GM03348 (cell line): Measurements from ENCODE around the gene FAAP24.
"Not testable (repeated sequence)": the region's sequence is repeated elsewhere in the genome, so short reads cannot be mapped to it uniquely, and the experiment has no call there.

Experiments used
- DNase-seq: peaks from one replicate; pipeline ENCODE4 v3.0.0; 2012; ENCODE audit warnings: low spot score

FAAP24 gene

GRCh38 chr19:32998722-32999121 is 26.7 kb downstream of the FAAP24 start:
- no peak for DNase-seq

DNA sequence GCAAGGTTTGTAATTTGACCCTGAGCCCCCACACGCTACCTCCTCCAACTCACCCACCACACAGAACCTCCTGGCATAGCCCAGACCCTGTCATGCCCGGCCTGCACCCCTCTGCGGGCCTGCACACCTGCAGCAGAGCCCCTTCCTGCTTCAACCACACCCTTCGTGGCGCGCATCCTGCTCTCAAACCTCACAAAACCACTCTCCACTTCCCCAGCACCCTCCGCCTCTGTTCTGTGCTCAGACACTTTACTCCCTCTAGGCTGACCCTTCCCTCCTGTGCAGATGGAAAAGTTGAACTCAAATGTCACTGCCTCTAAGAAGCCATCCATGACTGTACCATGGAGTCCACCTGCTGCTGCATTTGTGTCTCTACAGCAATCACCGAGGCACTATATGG is 28.5 kb downstream of the FAAP24 start:
- DNase-seq = no peak

DNA sequence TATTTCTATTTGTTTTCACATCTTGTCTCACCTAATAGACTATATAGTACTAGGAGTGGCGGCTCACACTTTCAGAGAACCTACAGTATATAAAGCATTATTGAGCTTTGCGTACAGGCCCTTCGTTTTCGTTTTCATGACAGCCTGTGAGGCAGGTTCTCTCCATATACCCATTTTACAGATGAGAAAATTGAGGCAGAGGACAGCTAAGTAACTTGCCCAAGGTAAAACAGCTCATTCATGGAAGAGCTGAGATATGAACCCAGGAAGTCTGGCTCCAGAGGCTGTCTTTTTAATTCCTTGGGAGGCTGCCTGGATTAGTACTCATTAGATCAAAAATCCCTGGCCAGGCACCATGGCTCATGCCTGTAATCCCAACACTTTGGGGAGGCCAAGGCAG is 28.9 kb downstream of the FAAP24 start:
- DNase-seq = no peak

DNA sequence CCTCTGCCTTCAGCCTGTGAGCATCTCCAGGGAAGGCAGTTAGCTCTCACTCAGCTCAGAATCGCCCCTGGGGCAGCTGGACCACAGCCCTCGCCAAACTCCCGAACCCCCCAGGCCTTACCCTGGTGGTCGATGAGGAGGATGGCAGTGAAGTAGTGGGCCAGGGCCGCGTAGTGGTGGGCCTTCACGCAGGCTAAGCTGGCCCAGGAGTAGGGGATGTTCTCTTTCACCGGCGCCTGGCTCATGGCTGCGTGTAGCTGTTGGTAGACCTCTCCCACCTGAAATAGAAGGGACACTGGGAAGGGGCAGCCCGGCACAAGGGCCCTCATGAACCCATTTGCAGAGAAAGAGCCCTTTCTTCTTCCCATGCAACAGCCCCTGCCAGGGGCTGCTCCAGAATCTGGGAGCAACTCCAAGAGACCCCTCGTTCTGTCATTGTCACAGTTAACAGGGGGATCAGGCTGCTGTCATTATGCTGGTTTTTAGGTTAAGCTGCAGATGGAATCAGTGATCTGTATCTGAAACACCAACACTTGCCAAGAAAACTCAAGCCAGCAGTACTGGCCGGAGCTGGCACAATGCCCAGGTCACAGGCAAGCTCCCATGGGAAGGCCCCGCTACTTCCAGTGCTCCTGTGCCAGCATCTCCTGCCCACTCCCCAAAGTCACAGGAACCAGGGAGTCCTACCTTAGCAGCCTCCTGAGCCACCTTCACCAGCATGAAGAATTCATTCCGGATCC is 30.3 kb downstream of the FAAP24 start:
- DNase-seq = not testable (repeated sequence)

DNA sequence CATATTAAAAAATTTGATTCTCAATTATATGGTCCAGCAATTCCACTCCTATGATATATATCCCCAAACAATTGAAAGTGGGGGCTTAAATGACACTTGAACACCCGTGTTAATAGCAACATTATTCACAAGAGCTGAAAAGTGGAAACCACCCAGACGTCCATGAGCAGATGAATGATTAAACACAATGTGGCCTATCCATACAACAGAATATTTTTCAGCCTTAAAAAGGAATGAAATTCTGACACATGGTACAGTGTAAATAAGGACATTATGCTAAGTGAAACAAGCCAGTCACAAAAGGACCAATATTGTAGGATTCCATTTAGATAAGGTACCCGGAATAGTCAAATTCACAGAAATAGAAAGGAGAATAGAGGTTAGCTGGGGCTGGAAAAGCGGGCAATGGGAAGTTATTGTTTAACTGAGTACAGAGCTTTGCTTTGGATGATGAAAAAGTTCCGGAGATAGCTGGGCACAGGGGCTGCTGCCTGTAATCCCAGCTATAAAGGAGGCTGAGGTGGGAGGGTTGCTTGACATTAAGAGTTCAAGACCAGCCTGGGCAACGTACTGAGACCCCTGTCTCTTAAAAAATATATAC is 31.5 kb downstream of the FAAP24 start:
- not testable (repeated sequence) for DNase-seq

- DNase-seq = no peak
Measured at GRCh38 chr19:33005440-33005839, 33.4 kb downstream of the FAAP24 start.

- DNase-seq = no peak
Measured at GRCh38 chr19:33008738-33009137, 36.7 kb downstream of the FAAP24 start.

- not testable (repeated sequence) for DNase-seq
Measured at GRCh38 chr19:33010891-33011290, 38.8 kb downstream of the FAAP24 start.

DNA sequence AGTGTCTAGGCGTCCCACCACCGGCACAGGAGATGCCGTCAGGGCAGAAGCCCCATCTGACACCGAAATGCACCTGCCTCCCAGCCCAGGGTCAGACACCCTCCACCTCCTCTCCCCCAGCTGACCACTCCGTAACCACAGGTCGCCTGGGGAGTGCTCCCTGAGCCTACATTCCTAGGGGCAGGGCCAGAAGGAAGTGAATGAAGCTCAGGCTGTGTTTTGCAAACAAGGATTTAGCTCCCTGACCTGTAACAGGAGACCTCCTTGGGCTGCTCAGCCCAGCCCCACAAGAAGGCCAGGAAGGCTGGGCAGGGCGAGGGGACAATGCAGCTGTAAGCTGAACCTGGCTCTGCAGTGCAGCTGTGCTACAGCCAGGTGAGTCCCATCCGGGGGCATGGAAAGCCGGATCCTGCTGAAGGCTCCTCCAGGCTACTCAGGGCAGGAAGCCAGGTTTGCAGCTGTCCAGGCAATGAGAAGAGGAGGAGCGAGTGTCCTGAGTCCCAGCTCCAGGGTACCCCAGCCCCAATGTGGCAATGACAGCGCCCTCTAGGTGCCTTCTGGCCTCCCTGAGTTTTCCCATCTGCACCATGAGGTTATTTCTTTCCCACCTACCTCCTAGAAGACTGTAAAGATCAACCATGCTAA is 50.6 kb downstream of the FAAP24 start:
- no peak for DNase-seq

GRCh38 chr19:33024398-33024797 is 52.4 kb downstream of the FAAP24 start:
- DNase-seq = no peak

DNA sequence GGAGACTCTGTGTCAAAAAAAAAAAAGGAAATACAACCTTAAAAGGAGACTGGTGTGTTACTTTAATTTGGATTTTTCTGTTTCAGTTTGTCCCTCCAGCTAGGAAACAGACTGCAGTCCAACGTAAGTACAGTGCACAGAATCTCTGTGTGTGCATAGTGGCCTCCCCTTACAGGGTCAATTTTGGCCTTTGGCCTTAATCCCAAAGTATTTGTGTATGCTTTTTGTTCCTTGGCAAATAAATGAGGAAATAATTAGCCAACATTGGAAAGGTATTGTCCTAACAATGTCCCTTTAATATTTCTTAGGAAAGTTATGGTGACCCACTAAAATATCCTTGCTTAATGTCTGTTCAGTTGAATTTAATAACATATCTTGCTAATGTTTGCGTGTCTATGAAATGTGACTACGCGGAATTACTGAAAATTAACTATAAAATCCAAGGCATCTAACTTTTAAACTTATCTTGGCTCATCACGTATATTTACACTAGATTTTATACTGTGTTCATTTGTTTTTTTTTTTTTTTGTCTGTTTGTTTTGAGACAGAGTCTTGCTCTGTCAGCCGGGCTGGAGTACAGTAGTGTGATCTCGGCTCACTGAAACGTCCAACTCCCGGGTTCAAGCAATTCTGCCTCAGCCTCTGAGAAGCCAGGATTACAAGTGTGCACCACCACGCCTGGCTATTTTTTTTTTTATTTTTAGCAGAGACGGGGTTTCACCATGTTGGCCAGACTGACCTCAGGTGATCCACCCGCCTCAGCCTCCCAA is 53.6 kb downstream of the FAAP24 start:
- not testable (repeated sequence) for DNase-seq

- DNase-seq = not testable (repeated sequence)
Measured at GRCh38 chr19:33026602-33027001, 54.6 kb downstream of the FAAP24 start.
